Measurements from ENCODE around the gene CD93.

CD93 gene

GRCh38 chr20:23034721-23035671 is 51.1 kb downstream of the CD93 start, which contains the start of gene SSTR4:
Gene SSTR4, plus strand, starts transcription at chr20:23035312. Its CDS starts 172 bp downstream, at chr20:23035484.
- in situ Hi-C loops (cut with MboI; ENCODE audit: low pct_unique_long_range_greater_than_20kb, low sequenced_read_pairs, unreplicated experiment), result no loop called here
- no peak for TF ChIP-seq CTCF (IDR thresholded peaks at IDR 0.05; ENCODE audit: extremely low read depth, insufficient read depth, missing control alignments)

DNA sequence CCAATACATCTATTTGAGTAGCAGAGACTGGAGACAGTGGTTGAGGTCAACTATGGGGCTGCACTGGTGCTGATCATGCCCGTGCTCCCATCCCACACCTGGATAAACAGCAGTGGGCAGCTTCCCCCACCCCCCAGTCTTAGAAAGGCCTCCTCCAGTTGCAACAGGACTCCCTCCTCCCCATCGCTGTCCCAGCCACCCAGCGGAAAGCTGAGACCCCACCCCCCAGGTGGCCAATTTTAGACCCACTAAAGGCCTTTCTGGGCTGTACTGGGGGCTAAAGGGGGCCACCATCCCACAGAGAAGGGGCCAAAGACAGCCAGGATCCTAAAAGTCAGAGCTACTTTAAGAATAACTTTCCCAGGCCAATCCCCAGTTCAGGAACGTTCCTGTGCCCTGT is 52.2 kb downstream of the CD93 start:
- in situ Hi-C loops (cut with MboI; ENCODE audit: low pct_unique_long_range_greater_than_20kb, low sequenced_read_pairs, unreplicated experiment), result no loop called here
- DNase-seq (ENCODE audit: low spot score), result no peak
- no peak for TF ChIP-seq CTCF (IDR thresholded peaks at IDR 0.05; ENCODE audit: extremely low read depth, insufficient read depth, missing control alignments)

More at GRCh38 chr20:23034721-23035671, 51.1 kb downstream of the CD93 start, which contains the start of gene SSTR4:
- no peak for DNase-seq (ENCODE audit: low spot score)

DNA sequence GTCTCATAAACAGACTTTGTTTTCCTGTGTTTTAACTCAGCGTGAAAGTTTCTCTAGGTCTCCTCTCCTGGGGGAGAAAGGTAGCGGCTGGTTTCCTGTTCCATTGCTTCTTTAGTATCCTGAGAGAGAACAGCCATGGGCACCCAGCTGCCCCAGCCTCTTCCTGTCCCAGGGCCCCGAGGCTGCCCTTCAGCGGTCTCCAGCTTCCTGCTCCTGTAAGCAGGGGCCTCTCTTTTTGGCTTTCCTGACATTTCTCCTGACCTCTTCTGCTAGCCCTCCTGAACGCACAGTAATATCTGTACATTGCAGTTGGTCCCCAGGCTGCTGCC is 53.4 kb downstream of the CD93 start:
- DNase-seq (ENCODE audit: low spot score), result no peak
- in situ Hi-C loops (cut with MboI; ENCODE audit: low pct_unique_long_range_greater_than_20kb, low sequenced_read_pairs, unreplicated experiment), result no loop called here
- TF ChIP-seq CTCF (IDR thresholded peaks at IDR 0.05; ENCODE audit: extremely low read depth, insufficient read depth, missing control alignments), result no peak

- in situ Hi-C loops (cut with MboI; ENCODE audit: low pct_unique_long_range_greater_than_20kb, low sequenced_read_pairs, unreplicated experiment), result no loop called here
- DNase-seq (ENCODE audit: low spot score), result no peak
- TF ChIP-seq CTCF (IDR thresholded peaks at IDR 0.05; ENCODE audit: extremely low read depth, insufficient read depth, missing control alignments), result no peak
Observed at GRCh38 chr20:23032056-23032749, 53.9 kb downstream of the CD93 start.

DNA sequence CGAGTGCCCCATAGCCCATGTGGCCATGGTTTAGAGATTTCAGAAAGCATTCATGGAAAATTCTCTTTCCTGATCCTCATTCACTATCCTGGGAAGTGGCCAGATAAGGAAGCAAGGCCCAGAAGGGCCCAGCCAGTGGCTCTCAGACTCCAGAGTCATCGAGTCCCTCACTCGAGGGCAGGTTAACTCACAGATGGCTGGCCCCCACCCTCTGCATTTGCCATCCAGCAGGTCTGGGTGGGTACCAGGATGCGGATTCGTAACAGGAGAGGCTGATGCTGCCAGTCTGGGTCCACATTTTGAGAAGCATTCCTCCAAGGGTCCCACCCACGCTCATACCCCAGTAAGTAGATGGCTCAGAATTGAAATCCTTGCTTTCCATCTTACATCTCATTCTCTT is 54.8 kb downstream of the CD93 start:
- no peak for DNase-seq (ENCODE audit: low spot score)
- in situ Hi-C loops (cut with MboI; ENCODE audit: low pct_unique_long_range_greater_than_20kb, low sequenced_read_pairs, unreplicated experiment), result no loop called here
- no peak for TF ChIP-seq CTCF (IDR thresholded peaks at IDR 0.05; ENCODE audit: extremely low read depth, insufficient read depth, missing control alignments)

All from GM13977 (cell line).